Panc1 (cell line): ENCODE results near the gene RNF17.

Source experiments
- POLR2AphosphoS5 ChIP-seq: IDR thresholded peaks from 2 replicates; pipeline ENCODE4 v1.6.1; 2012; ENCODE audit warnings: mild to moderate bottlenecking, low read depth, low read length, moderate library complexity
- SIN3A ChIP-seq: IDR thresholded peaks from 2 replicates; pipeline ENCODE4 v1.6.1; 2012; ENCODE audit warnings: low read depth, mild to moderate bottlenecking, low read length, moderate library complexity, borderline replicate concordance; ENCODE audit not compliant: insufficient read depth
- TCF7L2 ChIP-seq: IDR thresholded peaks from 2 replicates; pipeline ENCODE4 v1.6.1; 2011; ENCODE audit warnings: mild to moderate bottlenecking, low read depth, low read length, inconsistent platforms
- TF ChIP-seq, protein P1 (sequence below): fragments of 450-650 bp; IDR thresholded peaks from 2 replicates; pipeline ENCODE4 v1.5.1; 2017; ENCODE audit warnings: mild to moderate bottlenecking

DNA sequence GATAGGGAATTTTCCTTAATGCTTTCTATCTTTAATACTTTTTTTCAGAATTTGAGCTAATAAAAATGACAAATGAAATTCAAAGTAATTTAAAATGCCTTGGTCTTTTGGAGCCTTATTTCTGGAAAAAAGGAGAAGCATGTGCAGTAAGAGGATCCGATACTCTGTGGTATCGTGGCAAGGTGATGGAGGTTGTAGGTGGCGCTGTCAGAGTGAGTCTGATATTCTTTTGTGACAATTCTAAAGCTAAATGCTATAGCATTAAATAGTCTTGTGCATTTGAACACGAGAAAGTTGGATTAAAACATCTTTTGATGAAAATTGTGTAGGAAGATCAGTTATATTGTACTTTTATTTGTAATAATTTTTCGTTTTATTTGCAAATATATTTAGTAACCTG lies 95.0 kb downstream of the RNF17 start:
- TF ChIP-seq, protein P1, sequence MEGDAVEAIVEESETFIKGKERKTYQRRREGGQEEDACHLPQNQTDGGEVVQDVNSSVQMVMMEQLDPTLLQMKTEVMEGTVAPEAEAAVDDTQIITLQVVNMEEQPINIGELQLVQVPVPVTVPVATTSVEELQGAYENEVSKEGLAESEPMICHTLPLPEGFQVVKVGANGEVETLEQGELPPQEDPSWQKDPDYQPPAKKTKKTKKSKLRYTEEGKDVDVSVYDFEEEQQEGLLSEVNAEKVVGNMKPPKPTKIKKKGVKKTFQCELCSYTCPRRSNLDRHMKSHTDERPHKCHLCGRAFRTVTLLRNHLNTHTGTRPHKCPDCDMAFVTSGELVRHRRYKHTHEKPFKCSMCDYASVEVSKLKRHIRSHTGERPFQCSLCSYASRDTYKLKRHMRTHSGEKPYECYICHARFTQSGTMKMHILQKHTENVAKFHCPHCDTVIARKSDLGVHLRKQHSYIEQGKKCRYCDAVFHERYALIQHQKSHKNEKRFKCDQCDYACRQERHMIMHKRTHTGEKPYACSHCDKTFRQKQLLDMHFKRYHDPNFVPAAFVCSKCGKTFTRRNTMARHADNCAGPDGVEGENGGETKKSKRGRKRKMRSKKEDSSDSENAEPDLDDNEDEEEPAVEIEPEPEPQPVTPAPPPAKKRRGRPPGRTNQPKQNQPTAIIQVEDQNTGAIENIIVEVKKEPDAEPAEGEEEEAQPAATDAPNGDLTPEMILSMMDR = no peak
- TF ChIP-seq POLR2AphosphoS5 = no peak
- no peak for TF ChIP-seq TCF7L2
- no peak for TF ChIP-seq SIN3A
